Stimulated activated CD8-positive, alpha-beta memory T cell treated with anti-CD3 and anti-CD28 coated beads, Interleukin-7, amount 100 ng/mL, for 48 hours (primary cell): ENCODE measurements around the gene SCN9A.
"Not testable (repeated sequence)": the region's sequence is repeated elsewhere in the genome, so short reads cannot be mapped to it uniquely, and the experiment has no call there.

ENCODE experiments used
- DNase-seq, 2 donors: peaks; one replicate each; pipeline ENCODE4 v3.0.0-alpha.2; 2020; ENCODE audit warnings: low read depth in 1 of 2; ENCODE audit errors: extremely low read depth in 1 of 2

Gene SCN9A

GRCh38 chr2:166256896-166257295 lies 118.8 kb downstream of the SCN9A start:
- DNase-seq: no peak

DNA sequence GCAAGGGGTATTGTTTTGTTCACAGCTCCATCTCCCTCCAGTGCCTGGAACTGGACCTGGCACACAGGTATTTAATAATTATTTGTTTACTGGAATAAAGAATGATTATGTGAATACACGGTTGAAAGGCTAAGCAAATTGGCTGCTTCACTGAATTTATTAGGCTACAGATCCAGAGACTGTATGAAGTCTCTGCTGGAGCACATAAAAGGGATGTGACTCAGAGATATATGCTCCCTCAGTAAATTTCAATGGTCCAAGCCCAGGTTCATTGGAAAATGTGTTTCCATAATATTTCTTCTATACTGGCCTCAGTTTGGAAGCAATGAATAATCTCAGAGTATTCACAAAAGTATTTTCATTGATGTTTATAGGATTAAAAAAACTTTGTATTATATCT lies 126.4 kb downstream of the SCN9A start:
- no peak for DNase-seq

DNA sequence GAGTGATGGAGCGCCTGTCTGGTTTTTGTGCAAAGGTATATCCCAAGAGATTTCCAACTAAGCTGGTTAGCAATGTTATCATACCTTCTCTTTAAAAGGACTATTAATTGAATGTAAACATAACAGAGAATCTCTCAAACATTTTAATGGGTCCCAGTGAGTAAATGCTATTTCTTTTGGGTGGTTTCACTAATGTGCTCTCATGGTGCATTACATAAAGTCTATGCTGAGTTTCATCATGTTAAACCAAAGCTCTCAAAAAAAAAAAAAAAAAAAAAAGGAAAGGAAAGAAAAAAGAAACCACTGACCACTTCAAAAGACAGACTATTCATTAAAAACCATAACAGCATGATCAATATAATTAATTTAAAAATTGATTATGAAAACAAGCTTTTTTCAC lies 128.8 kb downstream of the SCN9A start:
- no peak for DNase-seq

- DNase-seq: no peak
These were observed 133.4 kb downstream of the SCN9A start for GRCh38 chr2:166242309-166242708.

GRCh38 chr2:166240387-166241313 lies 135.1 kb downstream of the SCN9A start:
- no peak for DNase-seq

DNA sequence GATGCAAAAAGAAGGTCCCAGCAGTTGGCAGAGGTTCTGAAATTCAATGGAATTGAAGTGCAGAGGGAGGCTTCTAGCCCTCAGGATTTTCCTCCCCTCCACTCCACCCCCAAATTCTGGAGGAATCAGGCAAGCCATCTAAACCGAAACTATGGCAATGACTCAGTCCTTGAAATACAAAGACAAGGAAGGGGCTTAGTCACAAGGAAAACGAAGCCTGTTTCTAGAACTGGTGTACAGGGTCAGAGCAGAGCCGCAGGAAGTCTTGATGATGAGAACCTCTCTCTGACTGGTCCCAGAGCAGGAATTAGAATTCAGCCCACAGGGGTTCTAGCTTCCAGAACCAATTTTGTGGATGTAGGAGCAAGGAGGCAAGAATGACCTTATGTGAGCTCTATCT lies 136.2 kb downstream of the SCN9A start:
- DNase-seq: no peak

DNA sequence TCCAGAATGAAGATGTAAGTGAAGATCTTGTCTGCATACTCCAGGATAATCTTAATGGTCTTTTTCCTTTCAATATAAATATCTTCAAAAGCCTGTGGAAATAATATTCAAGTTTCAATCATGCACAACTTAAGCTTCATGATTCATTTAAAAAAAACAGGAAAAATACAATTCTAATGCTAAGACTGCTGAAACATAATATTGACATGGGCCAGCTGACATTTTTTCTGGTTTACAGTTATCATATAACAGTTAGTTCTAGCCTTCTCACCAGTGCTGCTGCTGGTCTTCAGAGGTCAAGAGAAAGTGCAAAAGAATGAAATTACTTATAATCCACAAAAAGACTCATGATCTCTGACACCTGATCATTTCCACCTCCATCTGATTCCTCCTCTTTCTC lies 137.6 kb downstream of the SCN9A start:
- no peak for DNase-seq

GRCh38 chr2:166234112-166234846 lies 141.5 kb downstream of the SCN9A start:
- DNase-seq: no peak

DNA sequence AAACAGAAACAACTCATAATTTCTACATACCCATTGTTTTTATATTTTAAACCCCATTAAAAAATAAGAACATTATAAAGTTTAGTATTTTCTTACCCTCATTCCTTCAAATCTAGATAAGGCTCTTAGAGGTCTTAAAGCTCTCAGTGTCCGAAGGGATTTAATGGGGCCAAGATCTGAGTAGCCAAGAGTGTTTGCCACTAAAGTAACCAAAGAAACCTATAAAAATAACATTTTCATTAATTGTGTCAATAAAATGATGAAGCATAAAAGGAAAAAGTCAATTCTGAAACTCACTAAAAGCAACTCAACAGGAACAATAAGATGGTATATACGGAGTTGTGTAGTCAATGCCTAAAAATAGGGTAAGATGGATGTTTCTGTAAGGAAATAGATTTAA lies 142.5 kb downstream of the SCN9A start:
- DNase-seq: no peak

DNA sequence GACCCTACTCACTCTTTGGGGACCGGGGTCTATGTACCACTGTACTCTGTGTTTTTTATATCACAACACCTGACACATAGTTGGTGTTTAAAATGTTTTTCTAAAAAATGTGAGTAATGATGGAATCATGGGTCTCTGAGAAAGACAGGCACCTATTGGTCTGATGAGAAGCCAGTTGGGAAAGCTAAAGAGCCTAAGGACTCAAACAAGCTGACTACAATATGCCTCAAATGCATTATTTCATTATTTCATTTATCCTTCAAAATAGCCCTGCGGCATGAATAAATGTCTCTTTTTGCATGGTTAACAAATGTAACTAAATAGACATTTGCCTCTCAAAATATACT lies 145.0 kb downstream of the SCN9A start:
- DNase-seq: no peak

DNA sequence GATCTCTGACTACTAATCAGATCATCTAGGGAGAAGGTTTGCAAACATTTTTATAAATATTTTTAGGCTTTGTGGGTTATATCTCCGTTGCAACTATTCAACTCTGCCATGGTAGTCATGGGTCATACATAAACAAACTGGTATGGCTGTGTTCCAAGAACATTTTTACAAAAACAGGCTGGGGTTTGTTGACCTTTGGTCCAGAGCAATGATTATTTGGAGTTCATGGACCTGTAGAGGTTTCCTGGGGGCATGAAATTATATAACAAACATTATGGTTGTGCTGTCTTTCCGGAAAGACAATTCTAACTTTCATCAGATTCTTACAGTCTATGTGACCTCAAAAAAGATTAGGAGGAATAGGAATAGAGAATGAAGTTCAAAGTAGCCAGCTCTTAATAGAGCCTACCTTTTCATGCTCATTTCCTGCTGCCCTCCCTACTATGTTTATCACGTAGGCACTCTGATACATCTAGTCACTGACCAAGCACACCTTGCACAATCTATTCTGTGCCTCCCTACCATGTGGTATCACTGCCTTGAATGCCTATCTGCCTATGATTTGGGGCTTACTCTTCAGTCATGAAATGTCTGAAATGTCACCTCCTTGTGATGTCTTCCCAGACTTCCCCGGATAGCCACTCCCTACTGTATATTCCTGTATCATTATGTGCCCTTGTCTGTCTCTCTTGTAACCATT lies 145.6 kb downstream of the SCN9A start:
- DNase-seq: no peak

DNA sequence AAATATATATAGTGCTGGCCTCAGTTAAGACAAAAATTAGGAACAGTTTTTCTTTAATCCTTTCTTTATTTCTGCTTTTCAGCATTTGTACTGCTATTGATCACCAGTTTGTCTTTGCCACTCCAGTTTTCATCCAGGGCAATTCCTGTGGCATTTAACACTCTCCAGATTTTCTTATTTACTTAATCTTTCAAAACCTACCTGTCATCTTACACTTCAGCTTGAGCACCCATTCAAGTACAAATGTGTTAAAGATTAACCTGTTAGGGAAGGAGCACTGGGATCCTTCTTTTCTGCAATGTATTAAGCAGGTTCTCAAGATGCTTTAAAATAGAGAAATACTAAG lies 146.1 kb downstream of the SCN9A start:
- no peak for DNase-seq

- no peak for DNase-seq
These were observed 151.5 kb downstream of the SCN9A start for GRCh38 chr2:166224197-166224596.

DNA sequence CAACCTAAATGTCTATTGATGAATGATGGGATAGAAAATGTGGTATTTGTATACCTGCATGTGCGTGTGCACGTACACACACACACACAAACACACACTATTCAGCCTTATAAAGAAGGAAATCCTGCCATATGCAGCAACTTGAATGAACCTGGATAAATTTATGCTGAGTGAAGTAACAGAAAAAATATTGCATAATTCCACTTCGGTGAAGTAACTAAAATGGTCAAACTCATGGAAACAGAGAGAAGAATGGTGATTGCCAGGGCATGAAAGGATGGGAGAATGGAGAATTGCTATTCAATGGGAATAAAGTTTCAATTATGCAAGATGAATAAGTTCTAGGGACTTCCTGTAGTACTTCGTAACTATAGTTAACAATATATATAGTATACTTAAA lies 152.4 kb downstream of the SCN9A start:
- no peak for DNase-seq

- DNase-seq: no peak
These were observed 164.7 kb downstream of the SCN9A start for GRCh38 chr2:166211079-166211478.

- DNase-seq: not testable (repeated sequence)
These were observed 165.8 kb downstream of the SCN9A start for GRCh38 chr2:166209944-166210343.

DNA sequence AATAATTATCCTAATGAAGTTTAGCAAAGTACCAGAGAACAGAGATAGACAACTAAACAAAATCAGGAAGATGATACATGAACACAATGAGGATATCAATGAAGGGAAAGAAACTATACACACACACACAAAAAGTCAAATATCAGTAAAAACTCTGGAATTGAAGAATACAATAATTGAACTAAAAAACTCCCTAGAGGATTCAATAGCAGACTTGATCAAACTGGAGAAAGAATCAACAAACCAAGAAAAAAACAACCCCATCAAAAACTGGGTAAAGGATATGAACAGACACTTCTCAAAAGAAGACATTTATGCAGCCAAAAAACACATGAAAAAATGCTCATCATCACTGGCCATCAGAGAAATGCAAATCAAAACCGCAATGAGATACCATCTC lies 166.4 kb downstream of the SCN9A start:
- DNase-seq: not testable (repeated sequence)

GRCh38 chr2:166206153-166206552 lies 169.6 kb downstream of the SCN9A start:
- not testable (repeated sequence) for DNase-seq

- DNase-seq: no peak
These were observed 173.0 kb downstream of the SCN9A start for GRCh38 chr2:166202778-166203177.

DNA sequence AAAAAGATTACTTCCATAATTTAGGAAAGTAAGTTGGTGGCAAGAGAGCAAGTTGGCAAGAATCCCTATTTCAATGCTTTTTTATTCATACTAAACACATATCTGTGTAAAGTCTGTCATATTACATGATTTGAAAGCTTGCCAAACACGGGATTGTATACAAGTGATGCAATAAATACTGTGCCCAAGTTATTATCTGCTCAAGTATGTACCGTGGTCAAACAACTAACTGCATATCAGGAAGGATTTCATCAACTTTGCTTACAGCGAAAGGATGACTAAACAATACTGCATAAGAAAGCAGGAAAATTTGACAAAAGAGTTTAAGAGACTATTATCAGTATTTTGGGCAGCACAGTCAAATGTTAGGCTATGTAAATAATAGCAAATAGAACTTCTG lies 178.3 kb downstream of the SCN9A start:
- DNase-seq: no peak

- no peak for DNase-seq
These were observed 182.3 kb downstream of the SCN9A start for GRCh38 chr2:166193407-166193806.

GRCh38 chr2:166188084-166188483 lies 187.7 kb downstream of the SCN9A start:
- DNase-seq: no peak
